ENCODE results near the gene IL1RAPL1. TPM values are rescaled to one million over a fixed set of nuclear protein-coding genes. Genes with fewer than 3 reads are reported as not detected.
A peak's percentile ranks its signal among the peaks of the same experiment; 100 is the strongest.
"Not testable (repeated sequence)": the region's sequence is repeated elsewhere in the genome, so short reads cannot be mapped to it uniquely, and the experiment has no call there.

The IL1RAPL1 gene
- total and polyA plus RNA-seq, 2 donors (not counting 3 experiments of a cell fraction or from before 2014, with no cell fraction given) = 0.79 to 1.3 TPM

DNA sequence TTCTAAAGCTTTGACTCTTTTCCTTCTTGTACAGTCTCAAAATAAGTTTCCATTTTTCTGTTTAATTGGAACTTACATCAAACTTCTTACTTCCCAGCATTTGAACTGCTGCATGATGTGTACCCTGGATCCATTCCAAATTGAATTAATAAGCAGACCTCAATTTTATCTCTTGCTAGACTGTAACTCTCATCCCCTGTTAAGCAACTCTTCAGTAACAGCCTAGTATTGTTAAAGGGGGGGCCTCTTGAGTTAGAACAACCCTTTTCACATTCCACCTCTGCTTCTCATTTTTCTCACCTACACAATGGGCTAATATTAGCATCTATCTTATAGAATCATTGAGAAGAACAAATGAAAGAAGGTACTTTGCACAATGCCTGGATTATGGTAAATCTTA, 169.4 kb downstream of the IL1RAPL1 start:
- intact Hi-C loops (cut with micrococcal nuclease) = no loop called here

DNA sequence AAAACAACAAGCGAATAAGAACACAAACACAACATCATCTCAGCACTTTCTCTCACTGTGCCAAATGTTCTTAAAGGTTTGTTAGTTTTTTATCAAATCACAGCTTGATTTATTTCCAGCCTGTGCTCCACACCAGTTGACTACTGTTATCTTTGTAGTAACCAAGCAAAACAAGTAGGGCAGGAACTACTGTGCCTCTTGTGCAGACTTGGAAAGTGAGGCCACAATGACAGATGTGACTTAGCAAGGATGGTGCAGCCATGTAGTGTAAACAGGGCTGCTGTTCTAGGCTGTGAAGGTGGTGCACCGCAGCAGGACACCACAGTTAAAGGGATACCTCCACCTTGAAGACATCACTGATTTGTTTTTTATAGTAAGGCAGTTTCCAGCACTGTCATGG, 170.0 kb downstream of the IL1RAPL1 start:
- dilution Hi-C loops (cut with MboI; ENCODE audit: extremely low pct_ligation_motif_present, low sequenced_read_pairs) = no loop called here
- FAIRE-seq (no peak), DNase-seq (ENCODE audit: low read depth, low spot score) (no peak)
- no peak overlapping the region for H3K4me3 ChIP-seq (replicated peaks in 1 of 3; ENCODE audit: insufficient read depth in 1 of 3, low read depth in 1 of 3, low read length in 3 of 3)
- H3K4me2 ChIP-seq (ENCODE audit: insufficient read depth, low read length) = no peak overlapping the region
- CTCF ChIA-PET = no interaction called here
- no peaks in the 10 kb centered on the region for H3K79me2 ChIP-seq (ENCODE audit: control insufficient read depth, insufficient read depth, low read length)
- no peak overlapping the region for H3K9ac ChIP-seq (replicated peaks; ENCODE audit: extremely low read depth, insufficient read depth, low read length)
- no peaks in the 10 kb centered on the region for H4K20me1 ChIP-seq (replicated peaks; ENCODE audit: control insufficient read depth, extremely low read depth, insufficient read depth, low read length)
- TF ChIP-seq POLR2AphosphoS5 (IDR thresholded peaks at IDR 0.05; ENCODE audit: insufficient read depth, low read depth, low read length) = no peak
- no peak for TF ChIP-seq MYC (IDR thresholded peaks at IDR 0.05; ENCODE audit: low read depth, low read length)
- TF ChIP-seq POLR2A (IDR thresholded peaks at IDR 0.05; ENCODE audit: low read depth, low read length) = no peak
- TF ChIP-seq, protein P1, sequence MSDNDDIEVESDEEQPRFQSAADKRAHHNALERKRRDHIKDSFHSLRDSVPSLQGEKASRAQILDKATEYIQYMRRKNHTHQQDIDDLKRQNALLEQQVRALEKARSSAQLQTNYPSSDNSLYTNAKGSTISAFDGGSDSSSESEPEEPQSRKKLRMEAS (IDR thresholded peaks at IDR 0.05; ENCODE audit: insufficient read depth, insufficient read length) = no peak
- TF ChIP-seq, protein P2, sequence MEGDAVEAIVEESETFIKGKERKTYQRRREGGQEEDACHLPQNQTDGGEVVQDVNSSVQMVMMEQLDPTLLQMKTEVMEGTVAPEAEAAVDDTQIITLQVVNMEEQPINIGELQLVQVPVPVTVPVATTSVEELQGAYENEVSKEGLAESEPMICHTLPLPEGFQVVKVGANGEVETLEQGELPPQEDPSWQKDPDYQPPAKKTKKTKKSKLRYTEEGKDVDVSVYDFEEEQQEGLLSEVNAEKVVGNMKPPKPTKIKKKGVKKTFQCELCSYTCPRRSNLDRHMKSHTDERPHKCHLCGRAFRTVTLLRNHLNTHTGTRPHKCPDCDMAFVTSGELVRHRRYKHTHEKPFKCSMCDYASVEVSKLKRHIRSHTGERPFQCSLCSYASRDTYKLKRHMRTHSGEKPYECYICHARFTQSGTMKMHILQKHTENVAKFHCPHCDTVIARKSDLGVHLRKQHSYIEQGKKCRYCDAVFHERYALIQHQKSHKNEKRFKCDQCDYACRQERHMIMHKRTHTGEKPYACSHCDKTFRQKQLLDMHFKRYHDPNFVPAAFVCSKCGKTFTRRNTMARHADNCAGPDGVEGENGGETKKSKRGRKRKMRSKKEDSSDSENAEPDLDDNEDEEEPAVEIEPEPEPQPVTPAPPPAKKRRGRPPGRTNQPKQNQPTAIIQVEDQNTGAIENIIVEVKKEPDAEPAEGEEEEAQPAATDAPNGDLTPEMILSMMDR (IDR thresholded peaks at IDR 0.05; ENCODE audit: extremely low read depth in 1 of 2, insufficient read depth in 1 of 2, low read depth in 1 of 2, low read length in 2 of 2) = no peak
- no peak for TF ChIP-seq FOS (IDR thresholded peaks at IDR 0.05; ENCODE audit: borderline replicate concordance, insufficient read depth, low read length)
- no peak overlapping the region for H3K27ac ChIP-seq (ENCODE audit: insufficient read depth, low read depth, low read length)
- H3K4me1 ChIP-seq (ENCODE audit: control insufficient read depth, extremely low read depth, insufficient read depth, low read length) = no peaks in the 10 kb centered on the region
- POLR2A ChIA-PET = no interaction called here
- no TSS peak for BruUV-seq (replicated peaks)
- intact Hi-C loops (cut with micrococcal nuclease) = no loop called here
- H3K27me3 ChIP-seq (ENCODE audit: control insufficient read depth in 2 of 2, insufficient read depth in 2 of 2, low read length in 2 of 2) = no peaks in the 10 kb centered on the region
- no peaks in the 10 kb centered on the region for H3K9me3 ChIP-seq (replicated peaks; ENCODE audit: control insufficient read depth, insufficient read depth, low read length)
- no peak overlapping the region for H2AFZ ChIP-seq (ENCODE audit: low read depth, low read length)
- no peaks in the 10 kb centered on the region for H3K36me3 ChIP-seq (ENCODE audit: control insufficient read depth in 2 of 2, extremely low read depth in 1 of 2, insufficient read depth in 2 of 2, low read length in 2 of 2)
- H3K9me1 ChIP-seq (replicated peaks; ENCODE audit: control insufficient read depth, extremely low read depth, insufficient read depth, low read length) = no peaks in the 10 kb centered on the region

More for the DNA sequence above, 169.4 kb downstream of the IL1RAPL1 start:
- no peaks in the 10 kb centered on the region for H3K36me3 ChIP-seq (ENCODE audit: control insufficient read depth in 2 of 2, extremely low read depth in 1 of 2, insufficient read depth in 2 of 2, low read length in 2 of 2)
- no TSS peak for BruUV-seq (replicated peaks)
- DNase-seq (ENCODE audit: low read depth, low spot score) (no peak), FAIRE-seq (no peak)
- no peak overlapping the region for H3K27ac ChIP-seq (ENCODE audit: insufficient read depth, low read depth, low read length)
- H3K27me3 ChIP-seq (ENCODE audit: control insufficient read depth in 2 of 2, insufficient read depth in 2 of 2, low read length in 2 of 2) = no peaks in the 10 kb centered on the region
- POLR2A ChIA-PET = no interaction called here
- H3K9ac ChIP-seq (replicated peaks; ENCODE audit: extremely low read depth, insufficient read depth, low read length) = no peak overlapping the region
- H4K20me1 ChIP-seq (replicated peaks; ENCODE audit: control insufficient read depth, extremely low read depth, insufficient read depth, low read length) = no peaks in the 10 kb centered on the region
- H3K4me1 ChIP-seq (ENCODE audit: control insufficient read depth, extremely low read depth, insufficient read depth, low read length) = no peaks in the 10 kb centered on the region
- no peaks in the 10 kb centered on the region for H3K9me1 ChIP-seq (replicated peaks; ENCODE audit: control insufficient read depth, extremely low read depth, insufficient read depth, low read length)
- no peak overlapping the region for H2AFZ ChIP-seq (ENCODE audit: low read depth, low read length)
- H3K4me3 ChIP-seq (replicated peaks in 1 of 3; ENCODE audit: insufficient read depth in 1 of 3, low read depth in 1 of 3, low read length in 3 of 3) = no peak overlapping the region
- TF ChIP-seq EZH2 (IDR thresholded peaks at IDR 0.05; ENCODE audit: borderline replicate concordance, low read depth, low read length, severe bottlenecking) = no peak
- no peaks in the 10 kb centered on the region for H3K79me2 ChIP-seq (ENCODE audit: control insufficient read depth, insufficient read depth, low read length)
- no peaks in the 10 kb centered on the region for H3K9me3 ChIP-seq (replicated peaks; ENCODE audit: control insufficient read depth, insufficient read depth, low read length)
- H3K4me2 ChIP-seq (ENCODE audit: insufficient read depth, low read length) = no peak overlapping the region
- CTCF ChIA-PET = no interaction called here
- dilution Hi-C loops (cut with MboI; ENCODE audit: extremely low pct_ligation_motif_present, low sequenced_read_pairs) = no loop called here

DNA sequence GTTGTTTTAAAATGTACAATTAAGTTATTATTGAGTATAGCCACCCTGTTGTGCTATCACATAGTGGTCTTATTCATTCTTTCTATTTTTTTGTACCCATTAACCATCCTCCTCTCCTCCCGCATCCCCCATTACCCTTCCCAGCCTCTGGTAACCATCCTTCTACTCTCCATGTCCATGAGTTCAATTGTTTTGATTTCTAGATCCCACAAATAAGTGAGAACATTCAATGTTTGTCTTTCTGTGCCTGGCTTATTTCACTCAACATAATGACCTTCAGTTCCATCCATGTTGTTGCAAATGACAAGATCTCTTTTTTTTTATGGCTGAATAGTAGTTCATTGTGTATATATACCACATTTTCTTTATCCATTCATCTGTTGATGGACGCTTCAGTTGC, 179.3 kb downstream of the IL1RAPL1 start:
- DNase-seq (ENCODE audit: low read depth, low spot score); dilution Hi-C loops (cut with MboI; ENCODE audit: extremely low pct_ligation_motif_present, low sequenced_read_pairs); H3K79me2 ChIP-seq (ENCODE audit: control insufficient read depth, insufficient read depth, low read length); H3K27me3 ChIP-seq (ENCODE audit: control insufficient read depth in 2 of 2, insufficient read depth in 2 of 2, low read length in 2 of 2); H4K20me1 ChIP-seq (replicated peaks; ENCODE audit: control insufficient read depth, extremely low read depth, insufficient read depth, low read length); H3K36me3 ChIP-seq (ENCODE audit: control insufficient read depth in 2 of 2, extremely low read depth in 1 of 2, insufficient read depth in 2 of 2, low read length in 2 of 2); H3K9ac ChIP-seq (replicated peaks; ENCODE audit: extremely low read depth, insufficient read depth, low read length); BruUV-seq (replicated peaks); H3K4me1 ChIP-seq (ENCODE audit: control insufficient read depth, extremely low read depth, insufficient read depth, low read length); H3K27ac ChIP-seq (ENCODE audit: insufficient read depth, low read depth, low read length); H3K4me3 ChIP-seq (replicated peaks in 1 of 3; ENCODE audit: insufficient read depth in 1 of 3, low read depth in 1 of 3, low read length in 3 of 3); CTCF ChIA-PET; H2AFZ ChIP-seq (ENCODE audit: low read depth, low read length); intact Hi-C loops (cut with micrococcal nuclease); H3K9me3 ChIP-seq (replicated peaks; ENCODE audit: control insufficient read depth, insufficient read depth, low read length); H3K9me1 ChIP-seq (replicated peaks; ENCODE audit: control insufficient read depth, extremely low read depth, insufficient read depth, low read length); POLR2A ChIA-PET; H3K4me2 ChIP-seq (ENCODE audit: insufficient read depth, low read length): not testable (repeated sequence)
- FAIRE-seq = peak; percentile 49

All from endothelial cell of umbilical vein (primary cell).